Measurements from ENCODE around the gene MMP8.

The MMP8 gene

DNA sequence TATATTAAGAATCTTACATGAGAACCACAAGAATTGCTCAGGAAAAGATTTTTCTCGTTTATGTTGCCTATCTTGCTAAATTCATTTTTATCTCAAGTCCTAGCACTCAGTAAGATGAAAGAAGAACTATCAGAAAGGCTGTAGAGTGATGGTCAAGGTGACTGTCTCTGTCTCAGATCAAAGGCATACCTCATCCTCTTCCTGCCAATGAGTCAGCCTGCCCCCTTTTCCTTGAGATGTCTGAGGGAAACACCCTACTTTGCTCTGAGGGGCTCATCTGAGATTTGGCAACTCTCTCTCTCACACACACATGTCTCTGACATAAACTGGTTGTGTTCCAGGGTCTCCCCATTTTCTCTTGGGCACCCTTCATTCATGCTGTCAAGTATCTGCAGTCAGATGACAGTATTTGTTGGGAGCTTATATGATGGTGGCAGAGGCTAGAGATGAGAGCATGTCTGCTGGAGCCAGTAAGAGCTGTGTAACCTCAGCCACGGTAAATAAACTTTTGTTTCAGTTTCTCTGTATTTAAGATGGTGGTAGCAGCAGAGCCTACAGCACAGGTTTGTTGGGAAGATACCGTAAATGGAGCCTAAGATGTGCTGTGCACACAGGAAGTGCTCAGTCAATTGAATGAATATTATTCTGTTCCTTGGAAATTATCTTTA lies 20.8 kb downstream of the MMP8 start:
- H3K27me3 ChIP-seq (ENCODE audit: insufficient read depth, insufficient read length), result no peaks in the 10 kb centered on the region
- H3K9me3 ChIP-seq (ENCODE audit: insufficient read depth, low read length), result no peaks in the 10 kb centered on the region

DNA sequence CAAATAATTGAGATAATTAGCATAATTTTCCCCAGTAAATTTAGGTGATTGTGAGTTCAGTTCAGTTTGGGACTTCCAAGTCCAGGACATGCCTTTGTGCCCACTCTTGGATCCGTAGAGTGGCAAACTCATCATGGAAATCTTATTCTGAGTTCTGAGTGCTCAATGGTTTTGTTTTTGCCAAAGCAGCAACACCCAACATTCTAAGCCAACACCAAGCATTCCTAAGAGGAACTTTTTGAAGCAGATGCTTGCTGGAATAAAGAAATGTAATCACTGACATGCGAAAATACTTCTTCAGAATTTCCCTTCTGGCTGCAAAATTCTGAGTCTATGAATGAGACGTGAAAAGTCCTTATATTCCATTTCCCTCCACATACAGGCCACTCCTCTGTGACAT lies 29.6 kb downstream of the MMP8 start:
- no peak for DNase-seq (ENCODE audit: low read depth, low spot score)
- Histone ChIP-seq H3K9me3 (ENCODE audit: insufficient read depth, low read length) (no peaks in the 10 kb centered on the region), H3K36me3 (ENCODE audit: insufficient read depth, insufficient read length, low read length) (no peaks in the 10 kb centered on the region), H3K27me3 (ENCODE audit: insufficient read depth, insufficient read length) (no peaks in the 10 kb centered on the region), H3K4me1 (ENCODE audit: insufficient read depth, insufficient read length) (no peaks in the 10 kb centered on the region), H3K9ac (ENCODE audit: insufficient read length, low read depth) (no peak overlapping the region), H3K4me3 (ENCODE audit: insufficient read length, low read depth) (no peak overlapping the region)
- TF ChIP-seq YY1 (IDR thresholded peaks at IDR 0.05; ENCODE audit: insufficient read depth, insufficient read length) (no peak), SUZ12 (IDR thresholded peaks at IDR 0.05; ENCODE audit: extremely low read depth, insufficient read depth, insufficient read length) (no peak), ZNF274 (IDR thresholded peaks at IDR 0.05; ENCODE audit: low read depth, low read length) (no peak)

More for the DNA sequence above, 20.8 kb downstream of the MMP8 start:
- no peaks in the 10 kb centered on the region for H3K36me3 ChIP-seq (ENCODE audit: insufficient read depth, insufficient read length, low read length)
- no peak overlapping the region for H3K4me3 ChIP-seq (ENCODE audit: insufficient read length, low read depth)
- no peaks in the 10 kb centered on the region for H3K4me1 ChIP-seq (ENCODE audit: insufficient read depth, insufficient read length)
- TF ChIP-seq ZNF274 (IDR thresholded peaks at IDR 0.05; ENCODE audit: low read depth, low read length) (no peak), SUZ12 (IDR thresholded peaks at IDR 0.05; ENCODE audit: extremely low read depth, insufficient read depth, insufficient read length) (no peak), YY1 (IDR thresholded peaks at IDR 0.05; ENCODE audit: insufficient read depth, insufficient read length) (no peak)
- no peak overlapping the region for H3K9ac ChIP-seq (ENCODE audit: insufficient read length, low read depth)
- DNase-seq (ENCODE audit: low read depth, low spot score), result no peak

DNA sequence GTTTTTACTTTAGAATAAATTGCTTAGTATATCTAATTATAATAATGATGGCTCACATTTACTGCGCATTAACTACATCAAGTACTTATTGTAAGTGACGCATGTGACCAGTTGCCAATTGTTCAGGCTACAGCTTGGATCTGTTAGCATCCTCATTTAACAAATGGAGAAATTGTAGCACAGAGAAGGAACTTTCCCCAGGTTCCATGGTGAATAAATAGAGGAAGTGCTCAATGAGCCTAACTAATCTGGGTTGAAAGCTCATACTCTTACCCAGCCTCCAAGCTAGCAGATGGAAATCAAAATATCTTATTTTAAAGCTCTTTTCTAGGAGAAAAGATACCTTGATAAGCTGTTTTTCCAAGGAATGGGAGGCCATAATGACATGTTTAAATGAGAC lies 39.0 kb downstream of the MMP8 start:
- Histone ChIP-seq H3K4me1 (ENCODE audit: insufficient read depth, insufficient read length) (no peaks in the 10 kb centered on the region), H3K36me3 (ENCODE audit: insufficient read depth, insufficient read length, low read length) (no peaks in the 10 kb centered on the region), H3K9ac (ENCODE audit: insufficient read length, low read depth) (no peak overlapping the region), H3K4me3 (ENCODE audit: insufficient read length, low read depth) (no peak overlapping the region), H3K9me3 (ENCODE audit: insufficient read depth, low read length) (no peaks in the 10 kb centered on the region), H3K27me3 (ENCODE audit: insufficient read depth, insufficient read length) (no peaks in the 10 kb centered on the region)
- no peak for DNase-seq (ENCODE audit: low read depth, low spot score)
- no peak for TF ChIP-seq ZNF274 (IDR thresholded peaks at IDR 0.05; ENCODE audit: low read depth, low read length)
- no peak for TF ChIP-seq YY1 (IDR thresholded peaks at IDR 0.05; ENCODE audit: insufficient read depth, insufficient read length)
- no peak for TF ChIP-seq SUZ12 (IDR thresholded peaks at IDR 0.05; ENCODE audit: extremely low read depth, insufficient read depth, insufficient read length)

DNA sequence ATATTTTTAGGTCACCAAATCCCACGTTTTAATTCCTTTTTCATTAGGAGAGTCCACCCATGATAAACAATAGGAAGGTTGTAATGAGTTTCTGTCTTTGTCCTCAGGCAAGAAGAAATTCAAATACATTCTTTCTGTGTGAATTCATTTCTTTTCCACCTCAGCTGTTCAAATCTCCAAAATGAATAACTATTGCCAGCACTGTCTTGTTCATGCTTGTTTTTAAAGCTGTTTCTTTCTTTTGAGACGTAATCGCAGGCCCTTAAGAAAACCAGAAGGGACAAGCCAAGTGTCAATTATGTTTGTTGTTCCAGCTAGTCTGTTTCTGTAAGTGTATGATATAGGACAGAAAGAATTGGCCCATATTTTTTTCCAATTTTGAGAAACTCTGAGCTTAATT lies 39.4 kb downstream of the MMP8 start:
- no peak for DNase-seq (ENCODE audit: low read depth, low spot score)
- Histone ChIP-seq H3K4me1 (ENCODE audit: insufficient read depth, insufficient read length) (no peaks in the 10 kb centered on the region), H3K9me3 (ENCODE audit: insufficient read depth, low read length) (no peaks in the 10 kb centered on the region), H3K4me3 (ENCODE audit: insufficient read length, low read depth) (no peak overlapping the region), H3K36me3 (ENCODE audit: insufficient read depth, insufficient read length, low read length) (no peaks in the 10 kb centered on the region), H3K27me3 (ENCODE audit: insufficient read depth, insufficient read length) (no peaks in the 10 kb centered on the region), H3K9ac (ENCODE audit: insufficient read length, low read depth) (no peak overlapping the region)
- TF ChIP-seq SUZ12 (IDR thresholded peaks at IDR 0.05; ENCODE audit: extremely low read depth, insufficient read depth, insufficient read length), result no peak
- no peak for TF ChIP-seq YY1 (IDR thresholded peaks at IDR 0.05; ENCODE audit: insufficient read depth, insufficient read length)
- no peak for TF ChIP-seq ZNF274 (IDR thresholded peaks at IDR 0.05; ENCODE audit: low read depth, low read length)

DNA sequence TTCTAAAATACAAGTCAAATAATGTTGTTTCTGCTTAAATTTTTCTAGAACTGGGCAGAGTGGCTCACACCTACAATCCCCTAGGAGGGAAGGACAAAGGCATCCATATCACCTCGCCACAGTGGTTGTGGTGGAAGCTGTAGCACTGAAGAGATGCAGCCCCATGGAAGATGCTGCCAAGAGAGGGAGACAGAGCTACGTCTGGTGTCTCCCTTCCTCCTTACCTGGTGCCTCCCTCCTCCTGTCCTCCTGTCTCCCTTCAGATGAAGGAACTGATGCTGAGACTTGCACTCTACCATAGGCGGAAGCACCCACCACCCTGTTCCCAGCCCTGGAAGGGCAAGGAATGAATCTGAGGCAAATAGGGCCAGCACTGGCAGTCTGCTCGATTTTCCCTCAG lies 41.5 kb downstream of the MMP8 start:
- Histone ChIP-seq H3K4me3 (ENCODE audit: insufficient read length, low read depth) (no peak overlapping the region), H3K36me3 (ENCODE audit: insufficient read depth, insufficient read length, low read length) (no peaks in the 10 kb centered on the region), H3K4me1 (ENCODE audit: insufficient read depth, insufficient read length) (no peaks in the 10 kb centered on the region), H3K27me3 (ENCODE audit: insufficient read depth, insufficient read length) (no peaks in the 10 kb centered on the region), H3K9me3 (ENCODE audit: insufficient read depth, low read length) (no peaks in the 10 kb centered on the region), H3K9ac (ENCODE audit: insufficient read length, low read depth) (no peak overlapping the region)
- TF ChIP-seq ZNF274 (IDR thresholded peaks at IDR 0.05; ENCODE audit: low read depth, low read length), result no peak
- no peak for TF ChIP-seq YY1 (IDR thresholded peaks at IDR 0.05; ENCODE audit: insufficient read depth, insufficient read length)
- TF ChIP-seq SUZ12 (IDR thresholded peaks at IDR 0.05; ENCODE audit: extremely low read depth, insufficient read depth, insufficient read length), result no peak
- DNase-seq (ENCODE audit: low read depth, low spot score), result no peak

DNA sequence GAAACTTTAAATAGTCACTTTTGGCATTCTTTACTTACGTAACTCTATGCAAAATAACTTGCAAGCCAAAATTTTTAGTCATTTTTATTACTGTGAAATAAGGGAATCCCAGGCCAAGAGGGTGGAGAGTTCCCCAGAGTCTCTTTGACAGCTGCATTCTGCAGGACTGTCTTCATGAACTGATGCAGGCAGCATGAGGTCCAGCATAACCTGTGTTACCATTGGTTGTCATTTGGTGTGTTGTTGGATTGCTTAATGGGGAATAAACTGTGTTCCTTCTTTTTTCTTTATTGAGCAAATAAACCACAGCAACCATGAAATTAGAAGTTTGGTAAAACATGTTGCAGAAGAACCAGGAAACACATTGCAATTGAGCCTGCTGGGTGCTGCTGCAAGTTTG lies 43.8 kb downstream of the MMP8 start:
- DNase-seq (ENCODE audit: low read depth, low spot score), result no peak

DNA sequence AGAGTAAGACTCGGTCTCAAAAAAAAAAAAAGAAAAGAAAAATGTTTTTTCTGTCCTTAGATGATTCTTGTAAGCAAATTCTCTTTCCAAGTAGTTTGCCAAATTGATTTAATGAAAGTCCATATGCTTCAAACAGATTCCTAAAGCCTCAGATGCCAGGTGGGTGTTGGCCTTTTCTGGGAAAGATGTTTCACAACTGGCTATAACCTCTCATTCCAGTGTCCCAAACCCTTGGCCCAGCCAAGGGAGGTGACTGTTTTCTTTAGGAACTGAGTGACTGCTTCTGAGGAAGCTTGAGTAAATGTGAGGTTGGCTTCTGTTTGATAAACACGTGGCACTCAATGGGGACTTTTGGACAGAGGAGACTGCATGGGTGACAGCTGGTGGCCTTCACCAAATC lies 46.7 kb downstream of the MMP8 start:
- no peaks in the 10 kb centered on the region for H3K4me1 ChIP-seq (ENCODE audit: insufficient read depth, insufficient read length)
- no peaks in the 10 kb centered on the region for H3K9me3 ChIP-seq (ENCODE audit: insufficient read depth, low read length)
- H3K9ac ChIP-seq (ENCODE audit: insufficient read length, low read depth), result no peak overlapping the region
- no peak overlapping the region for H3K4me3 ChIP-seq (ENCODE audit: insufficient read length, low read depth)
- H3K27me3 ChIP-seq (ENCODE audit: insufficient read depth, insufficient read length), result no peaks in the 10 kb centered on the region
- no peak for DNase-seq (ENCODE audit: low read depth, low spot score)
- TF ChIP-seq SUZ12 (IDR thresholded peaks at IDR 0.05; ENCODE audit: extremely low read depth, insufficient read depth, insufficient read length) (no peak), ZNF274 (IDR thresholded peaks at IDR 0.05; ENCODE audit: low read depth, low read length) (no peak), YY1 (IDR thresholded peaks at IDR 0.05; ENCODE audit: insufficient read depth, insufficient read length) (no peak)
- H3K36me3 ChIP-seq (ENCODE audit: insufficient read depth, insufficient read length, low read length), result no peaks in the 10 kb centered on the region

More for the DNA sequence above, 43.8 kb downstream of the MMP8 start:
- Histone ChIP-seq H3K27me3 (ENCODE audit: insufficient read depth, insufficient read length) (no peaks in the 10 kb centered on the region), H3K9ac (ENCODE audit: insufficient read length, low read depth) (no peak overlapping the region), H3K4me1 (ENCODE audit: insufficient read depth, insufficient read length) (no peaks in the 10 kb centered on the region), H3K9me3 (ENCODE audit: insufficient read depth, low read length) (no peaks in the 10 kb centered on the region), H3K36me3 (ENCODE audit: insufficient read depth, insufficient read length, low read length) (no peaks in the 10 kb centered on the region), H3K4me3 (ENCODE audit: insufficient read length, low read depth) (no peak overlapping the region)
- TF ChIP-seq SUZ12 (IDR thresholded peaks at IDR 0.05; ENCODE audit: extremely low read depth, insufficient read depth, insufficient read length) (no peak), ZNF274 (IDR thresholded peaks at IDR 0.05; ENCODE audit: low read depth, low read length) (no peak), YY1 (IDR thresholded peaks at IDR 0.05; ENCODE audit: insufficient read depth, insufficient read length) (no peak)

All from NT2/D1 (cell line).